Ecto neural progenitor cell (in vitro differentiated cells): ENCODE data around the gene PSMC3IP.

Experiments used
- DNase-seq: peaks from one replicate; pipeline ENCODE4 v3.0.0-alpha.2; 2018; ENCODE audit warnings: low spot score

Gene PSMC3IP

GRCh38 chr17:42585353-42585752 lies 7.8 kb upstream of the PSMC3IP start:
- DNase-seq = no peak

- DNase-seq = no peak
Observed at GRCh38 chr17:42584880-42585279, 7.4 kb upstream of the PSMC3IP start.

- DNase-seq = no peak
Observed at GRCh38 chr17:42581744-42582270, 4.3 kb upstream of the PSMC3IP start.

- DNase-seq = no peak
Observed at GRCh38 chr17:42579794-42580551, 2.4 kb upstream of the PSMC3IP start.

- peak; percentile 86 for DNase-seq
Observed at GRCh38 chr17:42578282-42578869, 847 bp upstream of the PSMC3IP start.

- no peak for DNase-seq
Observed at GRCh38 chr17:42577140-42577531, 393 bp downstream of the PSMC3IP start.

- no peak for DNase-seq
Observed at GRCh38 chr17:42574463-42574862, 3.1 kb downstream of the PSMC3IP start.

- DNase-seq = no peak
Observed at GRCh38 chr17:42573095-42573494, 4.4 kb downstream of the PSMC3IP start.

GRCh38 chr17:42571435-42572225 lies 5.9 kb downstream of the PSMC3IP start:
- no peak for DNase-seq

GRCh38 chr17:42568341-42569111 lies 9.0 kb downstream of the PSMC3IP start:
- no peak for DNase-seq

- peak; percentile 98 for DNase-seq
Observed at GRCh38 chr17:42566883-42567573, 10.5 kb downstream of the PSMC3IP start, which contains the start of gene MLX. Gene MLX, plus strand, starts transcription at chr17:42567100. Its CDS starts 25 bp downstream, at chr17:42567125.

GRCh38 chr17:42566215-42566882 lies 11.2 kb downstream of the PSMC3IP start:
- no peak for DNase-seq

GRCh38 chr17:42565523-42566214 lies 11.9 kb downstream of the PSMC3IP start:
- no peak for DNase-seq

- DNase-seq = no peak
Observed at GRCh38 chr17:42564815-42565522, 12.6 kb downstream of the PSMC3IP start.

- DNase-seq = no peak
Observed at GRCh38 chr17:42563950-42564349, 13.6 kb downstream of the PSMC3IP start.

GRCh38 chr17:42563543-42563942 lies 14.0 kb downstream of the PSMC3IP start:
- DNase-seq = no peak

GRCh38 chr17:42563143-42563509 lies 14.4 kb downstream of the PSMC3IP start:
- no peak for DNase-seq

- no peak for DNase-seq
Observed at GRCh38 chr17:42562388-42563142, 15.0 kb downstream of the PSMC3IP start.
